Epithelial cell of proximal tubule (primary cell): Measurements from ENCODE around the gene ZNHIT2. TPM values are rescaled to one million over a fixed set of nuclear protein-coding genes. Genes with fewer than 3 reads are reported as not detected.

ENCODE experiments used
- DNase-seq: peaks from one replicate; pipeline ENCODE4 v3.0.0-alpha.2; 2011; ENCODE audit warnings: low read depth
- H3K4me3 ChIP-seq: 2 replicates; pipeline ENCODE4 v1.5.1; 2011; ENCODE audit warnings: low read depth, mild to moderate bottlenecking, low read length
- CTCF ChIP-seq: conservative IDR thresholded peaks from 2 replicates; pipeline ENCODE4 v1.5.1; 2012; ENCODE audit warnings: low read depth, mild to moderate bottlenecking, low read length
- total RNA-seq: library from RNA; depleted of rRNA; stranded (reverse); fragments of >200 nt; gene quantifications from 2 replicates; pipeline ENCODE4 v1.2.3, GENCODE V29; 2015

Gene ZNHIT2
- total RNA-seq, 1 donor from 2014 or later: 37.1 TPM

GRCh38 chr11:65134240-65134951 lies 16.9 kb upstream of the ZNHIT2 start, which contains the start of gene SYVN1:
TSS of gene SYVN1 (minus strand) at chr11:65134519. CDS start at chr11:65133601, 918 bp downstream.
- TF ChIP-seq CTCF: no peak
- H3K4me3 ChIP-seq: peak within 1 kb of the TSS; percentile 76
- DNase-seq: no peak

- TF ChIP-seq CTCF: no peak
- H3K4me3 ChIP-seq: peak overlapping the region; percentile 76
- no peak for DNase-seq
Measured at GRCh38 chr11:65133724-65134123, 16.2 kb upstream of the ZNHIT2 start.

- H3K4me3 ChIP-seq: peak overlapping the region; percentile 76
- no peak for TF ChIP-seq CTCF
- no peak for DNase-seq
Measured at GRCh38 chr11:65132988-65133700, 15.6 kb upstream of the ZNHIT2 start.

- TF ChIP-seq CTCF: no peak
- no peak overlapping the region for H3K4me3 ChIP-seq
- no peak for DNase-seq
Measured at GRCh38 chr11:65132238-65132987, 14.9 kb upstream of the ZNHIT2 start.

- DNase-seq: no peak
- TF ChIP-seq CTCF: no peak
- H3K4me3 ChIP-seq: no peak overlapping the region
Measured at GRCh38 chr11:65131895-65132237, 14.4 kb upstream of the ZNHIT2 start.

- no peak for DNase-seq
- no peak overlapping the region for H3K4me3 ChIP-seq
- no peak for TF ChIP-seq CTCF
Measured at GRCh38 chr11:65131417-65131776, 13.9 kb upstream of the ZNHIT2 start.
